A549 (cell line): ENCODE measurements around the gene UTP3.

ENCODE experiments used
- EP300 ChIP-seq, 2 experiments: fragments of >200 bp; sonication (Bioruptor Twin); formaldehyde crosslinking; IDR thresholded peaks; 2 replicates in 1 of 2; 3 replicates in 1 of 2; pipeline ENCODE4 v1.6.1; 2016 to 2017
- MAZ ChIP-seq: fragments of 150-350 bp; IDR thresholded peaks from 2 replicates; pipeline ENCODE4 v1.6.1; 2014; ENCODE audit warnings: antibody characterized with exemption, low read depth, low read length, borderline replicate concordance
- POLR2A ChIP-seq: IDR thresholded peaks from 2 replicates; pipeline ENCODE4 v1.6.1; 2012; ENCODE audit warnings: mild to moderate bottlenecking, low read length
- POLR2AphosphoS2 ChIP-seq: conservative IDR thresholded peaks from 2 replicates; pipeline ENCODE4 v1.6.1; 2012; ENCODE audit warnings: low read length, improper control_type of control experiment, inconsistent platforms
- RAD21 ChIP-seq, 2 experiments: fragments of >200 bp in 1 of 2; sonication (Bioruptor Twin) in 1 of 2; formaldehyde crosslinking in 1 of 2; IDR thresholded peaks in 1 of 2; conservative IDR thresholded peaks in 1 of 2; 2 replicates in 1 of 2; 3 replicates in 1 of 2; pipeline ENCODE4 v1.6.1; 2012 to 2018; ENCODE audit warnings: inconsistent platforms in 1 of 2
- RNF2 ChIP-seq: fragments of 200-600 bp; sonication (generic); IDR thresholded peaks from 2 replicates; pipeline ENCODE4 v1.6.1; 2016; ENCODE audit warnings: low read depth, mild to moderate bottlenecking, antibody characterized with exemption, moderate library complexity, borderline replicate concordance
- SMC3 ChIP-seq: fragments of >200 bp; sonication (Bioruptor Twin); formaldehyde crosslinking; IDR thresholded peaks from 3 replicates; pipeline ENCODE4 v1.6.1; 2018; ENCODE audit warnings: inconsistent platforms
- TFCP2L1 ChIP-seq: fragments of 250-450 bp; sonication (Bioruptor Pico); IDR thresholded peaks from 2 replicates; pipeline ENCODE4 v1.5.0; 2021; ENCODE audit warnings: mild to moderate bottlenecking
- TP53 ChIP-seq: fragments of 250-450 bp; sonication (Bioruptor Pico); IDR thresholded peaks from 2 replicates; pipeline ENCODE4 v1.5.0; 2021; ENCODE audit warnings: mild to moderate bottlenecking, moderate library complexity
- TF ChIP-seq, protein P1 (sequence below): fragments of >200 bp; sonication (Bioruptor Twin); formaldehyde crosslinking; IDR thresholded peaks from 3 replicates; pipeline ENCODE4 v1.5.1; 2016
- TF ChIP-seq, protein P2 (sequence below): fragments of 200-600 bp; sonication (generic); IDR thresholded peaks from 2 replicates; pipeline ENCODE4 v1.6.1; 2016; ENCODE audit warnings: antibody characterized with exemption, mild to moderate bottlenecking, moderate library complexity

GRCh38 chr4:70703619-70704214 is 15.4 kb downstream of the UTP3 start:
- TF ChIP-seq, protein P1, sequence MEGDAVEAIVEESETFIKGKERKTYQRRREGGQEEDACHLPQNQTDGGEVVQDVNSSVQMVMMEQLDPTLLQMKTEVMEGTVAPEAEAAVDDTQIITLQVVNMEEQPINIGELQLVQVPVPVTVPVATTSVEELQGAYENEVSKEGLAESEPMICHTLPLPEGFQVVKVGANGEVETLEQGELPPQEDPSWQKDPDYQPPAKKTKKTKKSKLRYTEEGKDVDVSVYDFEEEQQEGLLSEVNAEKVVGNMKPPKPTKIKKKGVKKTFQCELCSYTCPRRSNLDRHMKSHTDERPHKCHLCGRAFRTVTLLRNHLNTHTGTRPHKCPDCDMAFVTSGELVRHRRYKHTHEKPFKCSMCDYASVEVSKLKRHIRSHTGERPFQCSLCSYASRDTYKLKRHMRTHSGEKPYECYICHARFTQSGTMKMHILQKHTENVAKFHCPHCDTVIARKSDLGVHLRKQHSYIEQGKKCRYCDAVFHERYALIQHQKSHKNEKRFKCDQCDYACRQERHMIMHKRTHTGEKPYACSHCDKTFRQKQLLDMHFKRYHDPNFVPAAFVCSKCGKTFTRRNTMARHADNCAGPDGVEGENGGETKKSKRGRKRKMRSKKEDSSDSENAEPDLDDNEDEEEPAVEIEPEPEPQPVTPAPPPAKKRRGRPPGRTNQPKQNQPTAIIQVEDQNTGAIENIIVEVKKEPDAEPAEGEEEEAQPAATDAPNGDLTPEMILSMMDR = no peak
- TF ChIP-seq POLR2A (no peak), MAZ (no peak), POLR2AphosphoS2 (no peak), EP300 (IDR thresholded peaks at IDR 0.05) (no peak), TFCP2L1 (CRISPR knock-in tag) (no peak), SMC3 (no peak), RAD21 (conservative IDR thresholded peaks at IDR 0.05 in 1 of 2, IDR thresholded peaks at IDR 0.05 in 1 of 2) (no peak), TP53 (CRISPR knock-in tag) (no peak), RNF2 (no peak)
- TF ChIP-seq, protein P2, sequence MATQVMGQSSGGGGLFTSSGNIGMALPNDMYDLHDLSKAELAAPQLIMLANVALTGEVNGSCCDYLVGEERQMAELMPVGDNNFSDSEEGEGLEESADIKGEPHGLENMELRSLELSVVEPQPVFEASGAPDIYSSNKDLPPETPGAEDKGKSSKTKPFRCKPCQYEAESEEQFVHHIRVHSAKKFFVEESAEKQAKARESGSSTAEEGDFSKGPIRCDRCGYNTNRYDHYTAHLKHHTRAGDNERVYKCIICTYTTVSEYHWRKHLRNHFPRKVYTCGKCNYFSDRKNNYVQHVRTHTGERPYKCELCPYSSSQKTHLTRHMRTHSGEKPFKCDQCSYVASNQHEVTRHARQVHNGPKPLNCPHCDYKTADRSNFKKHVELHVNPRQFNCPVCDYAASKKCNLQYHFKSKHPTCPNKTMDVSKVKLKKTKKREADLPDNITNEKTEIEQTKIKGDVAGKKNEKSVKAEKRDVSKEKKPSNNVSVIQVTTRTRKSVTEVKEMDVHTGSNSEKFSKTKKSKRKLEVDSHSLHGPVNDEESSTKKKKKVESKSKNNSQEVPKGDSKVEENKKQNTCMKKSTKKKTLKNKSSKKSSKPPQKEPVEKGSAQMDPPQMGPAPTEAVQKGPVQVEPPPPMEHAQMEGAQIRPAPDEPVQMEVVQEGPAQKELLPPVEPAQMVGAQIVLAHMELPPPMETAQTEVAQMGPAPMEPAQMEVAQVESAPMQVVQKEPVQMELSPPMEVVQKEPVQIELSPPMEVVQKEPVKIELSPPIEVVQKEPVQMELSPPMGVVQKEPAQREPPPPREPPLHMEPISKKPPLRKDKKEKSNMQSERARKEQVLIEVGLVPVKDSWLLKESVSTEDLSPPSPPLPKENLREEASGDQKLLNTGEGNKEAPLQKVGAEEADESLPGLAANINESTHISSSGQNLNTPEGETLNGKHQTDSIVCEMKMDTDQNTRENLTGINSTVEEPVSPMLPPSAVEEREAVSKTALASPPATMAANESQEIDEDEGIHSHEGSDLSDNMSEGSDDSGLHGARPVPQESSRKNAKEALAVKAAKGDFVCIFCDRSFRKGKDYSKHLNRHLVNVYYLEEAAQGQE = no peak
